ENCODE data around the gene MUC4.

Gene MUC4

GRCh38 chr3:195845483-195845882 is 33.8 kb upstream of the MUC4 start:
- Histone ChIP-seq H3K9me2 (replicated peaks; ENCODE audit: insufficient read depth, low read length) (no peaks in the 10 kb centered on the region), H3K4me2 (ENCODE audit: low read depth, low read length, poor library complexity, severe bottlenecking) (no peak overlapping the region)
- no peak for TF ChIP-seq CTCF (IDR thresholded peaks at IDR 0.05; ENCODE audit: insufficient read depth, low read length, poor library complexity, severe bottlenecking)

DNA sequence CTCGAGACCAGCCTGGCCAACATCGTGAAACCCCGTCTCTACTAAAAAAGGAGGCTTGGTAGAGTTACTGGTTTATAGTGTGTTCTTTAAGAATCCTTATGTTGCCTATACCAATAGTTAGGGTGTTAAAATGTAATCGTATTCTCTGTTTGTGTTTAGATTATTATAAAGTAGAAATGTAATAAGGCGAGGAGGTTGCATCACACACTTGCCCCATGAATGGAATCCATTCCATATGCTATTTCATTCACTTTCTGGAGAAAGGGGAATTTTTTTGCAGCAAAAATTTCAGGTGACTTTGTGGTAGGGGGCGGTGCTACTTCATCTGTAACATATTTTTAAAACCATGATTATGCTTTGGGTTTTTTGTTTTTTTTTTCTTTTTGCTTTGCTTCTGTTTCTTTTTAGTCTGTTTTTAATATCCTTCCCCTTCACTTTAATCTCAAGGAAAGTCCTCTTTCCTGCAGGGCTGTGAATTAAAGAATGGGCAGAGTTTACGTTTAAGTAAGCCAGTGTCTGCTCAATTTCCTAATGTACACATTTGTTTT is 33.0 kb upstream of the MUC4 start:
- Histone ChIP-seq H3F3A (ENCODE audit: insufficient read depth) (0 out of 2 replicates have a peak, but pooled peaks cover 3% of the 10 kb centered on the region), H2AFZ (ENCODE audit: low read depth, low read length, severe bottlenecking) (no peak overlapping the region), H3K9me3 (ENCODE audit: insufficient read depth, low read length) (no peaks in the 10 kb centered on the region), H3K36me3 (ENCODE audit: low read length) (no peaks in the 10 kb centered on the region), H3K9ac (ENCODE audit: low read length) (no peak overlapping the region), H3K4me2 (ENCODE audit: low read depth, low read length, poor library complexity, severe bottlenecking) (no peak overlapping the region), H4K20me1 (ENCODE audit: low read depth, low read length) (no peaks in the 10 kb centered on the region), H3K9me2 (replicated peaks; ENCODE audit: insufficient read depth, low read length) (no peaks in the 10 kb centered on the region), H3K79me2 (ENCODE audit: insufficient read depth, low read length) (no peaks in the 10 kb centered on the region), H3K27ac (ENCODE audit: low read depth, low read length) (no peak overlapping the region), H3K4me3 (ENCODE audit: insufficient read depth, low read length, poor library complexity, severe bottlenecking) (no peak overlapping the region), H3K27me3 (ENCODE audit: low read length) (no peaks in the 10 kb centered on the region)
- TF ChIP-seq EZH2phosphoT487 (conservative IDR thresholded peaks at IDR 0.05; ENCODE audit: low read length) (no peak), CTCF (IDR thresholded peaks at IDR 0.05; ENCODE audit: insufficient read depth, low read length, poor library complexity, severe bottlenecking) (no peak)

More at GRCh38 chr3:195845483-195845882, 33.8 kb upstream of the MUC4 start:
- Histone ChIP-seq H3K27me3 (ENCODE audit: low read length) (no peaks in the 10 kb centered on the region), H3F3A (ENCODE audit: insufficient read depth) (0 out of 2 replicates have a peak, but pooled peaks cover 3% of the 10 kb centered on the region), H4K20me1 (ENCODE audit: low read depth, low read length) (no peaks in the 10 kb centered on the region), H3K9ac (ENCODE audit: low read length) (no peak overlapping the region), H3K4me3 (ENCODE audit: insufficient read depth, low read length, poor library complexity, severe bottlenecking) (no peak overlapping the region), H3K9me3 (ENCODE audit: insufficient read depth, low read length) (no peaks in the 10 kb centered on the region), H3K27ac (ENCODE audit: low read depth, low read length) (no peak overlapping the region), H2AFZ (ENCODE audit: low read depth, low read length, severe bottlenecking) (no peak overlapping the region), H3K79me2 (ENCODE audit: insufficient read depth, low read length) (no peaks in the 10 kb centered on the region), H3K36me3 (ENCODE audit: low read length) (no peaks in the 10 kb centered on the region)

DNA sequence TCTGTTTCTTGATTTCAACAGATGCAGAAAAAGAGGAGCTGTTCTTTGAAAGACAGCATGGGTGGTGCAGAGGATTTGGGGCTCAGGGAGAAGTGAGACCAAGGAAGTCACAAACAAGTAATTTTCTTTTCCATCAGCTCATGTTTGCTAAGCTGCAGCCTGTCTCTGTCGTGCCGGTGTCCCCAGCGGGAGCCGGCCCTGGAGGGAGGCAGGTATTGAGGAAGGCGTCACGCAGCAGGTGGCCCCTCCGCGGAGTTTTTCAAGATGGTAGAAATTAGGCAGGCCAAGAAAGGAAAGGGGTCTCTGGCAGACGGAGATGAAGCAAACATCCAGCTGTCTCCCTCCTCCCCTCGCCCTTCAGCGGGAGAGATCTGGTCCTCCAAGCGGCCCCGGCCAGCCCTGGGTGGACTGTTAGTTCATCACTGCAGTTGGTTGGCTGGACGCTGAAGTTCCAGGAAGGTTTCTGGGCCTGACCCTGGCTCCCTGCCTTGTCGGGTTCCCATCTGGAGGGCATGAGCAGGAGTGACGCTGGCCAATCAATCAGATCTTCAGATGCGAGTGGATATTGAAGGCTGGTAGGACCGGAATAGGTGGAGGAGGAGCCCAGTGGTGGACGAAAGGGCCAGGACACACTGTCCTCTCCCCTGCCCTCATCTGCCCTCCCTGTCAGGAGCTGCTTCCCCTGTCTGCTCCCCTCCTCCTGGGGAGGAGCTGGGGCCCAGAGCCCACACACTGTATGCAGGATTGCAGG is 27.7 kb upstream of the MUC4 start:
- Histone ChIP-seq H3K27me3 (ENCODE audit: low read length) (no peaks in the 10 kb centered on the region), H3K36me3 (ENCODE audit: low read length) (no peaks in the 10 kb centered on the region), H2AFZ (ENCODE audit: low read depth, low read length, severe bottlenecking) (no peak overlapping the region), H3K9me2 (replicated peaks; ENCODE audit: insufficient read depth, low read length) (no peaks in the 10 kb centered on the region), H3K79me2 (ENCODE audit: insufficient read depth, low read length) (no peaks in the 10 kb centered on the region), H3K27ac (ENCODE audit: low read depth, low read length) (peak overlapping the region; percentile 55), H3K9me3 (ENCODE audit: insufficient read depth, low read length) (no peaks in the 10 kb centered on the region), H4K20me1 (ENCODE audit: low read depth, low read length) (no peaks in the 10 kb centered on the region), H3K4me2 (ENCODE audit: low read depth, low read length, poor library complexity, severe bottlenecking) (peak overlapping the region; percentile 25), H3K4me3 (ENCODE audit: insufficient read depth, low read length, poor library complexity, severe bottlenecking) (no peak overlapping the region), H3F3A (ENCODE audit: insufficient read depth) (peaks cover 7% of the 10 kb centered on the region; the same call in 1 of the 2 replicates), H3K9ac (ENCODE audit: low read length) (no peak overlapping the region)
- TF ChIP-seq CTCF (IDR thresholded peaks at IDR 0.05; ENCODE audit: insufficient read depth, low read length, poor library complexity, severe bottlenecking), result no peak
- TF ChIP-seq EZH2phosphoT487 (conservative IDR thresholded peaks at IDR 0.05; ENCODE audit: low read length), result no peak

Data from SU-DHL-6 (cell line).